Thyroid gland (tissue), 4 donors: Measurements from ENCODE around the gene FARP2. TPM values are rescaled to one million over a fixed set of nuclear protein-coding genes. Genes with fewer than 3 reads are reported as not detected.

Source experiments
- DNase-seq, 2 donors: peaks; one replicate each; pipeline ENCODE4 v3.0.0-alpha.2; 2019
- H3K27ac ChIP-seq, 3 donors: fragments of 200-600 bp; sonication (generic); 1 replicate in 2 of 3; 2 replicates in 1 of 3; pipeline ENCODE4 v1.5.1; 2016 to 2019; ENCODE audit warnings: mild to moderate bottlenecking in 1 of 3, moderate library complexity in 1 of 3
- H3K27me3 ChIP-seq: fragments of 200-600 bp; sonication (generic); one replicate; pipeline ENCODE4 v1.5.1; 2019
- H3K36me3 ChIP-seq, 2 donors: fragments of 200-600 bp; sonication (generic); one replicate each; pipeline ENCODE4 v1.5.1; 2016 to 2019
- H3K4me1 ChIP-seq, 2 donors: fragments of 200-600 bp; sonication (generic); one replicate each; pipeline ENCODE4 v1.5.1; 2017 to 2019
- H3K4me3 ChIP-seq, 3 donors: fragments of 200-600 bp; sonication (generic); replicated peaks in 1 of 3; 1 replicate in 2 of 3; 2 replicates in 1 of 3; pipeline ENCODE4 v1.5.1; 2016; ENCODE audit warnings: mild to moderate bottlenecking in 1 of 3
- H3K9me3 ChIP-seq: fragments of 200-600 bp; sonication (generic); one replicate; pipeline ENCODE4 v1.5.1; 2017
- POLR2A ChIP-seq, 2 donors: fragments of 450-650 bp; IDR thresholded peaks; one replicate each; pipeline ENCODE4 v1.6.1; 2017; ENCODE audit warnings: antibody characterized with exemption in 2 of 2, mild to moderate bottlenecking in 2 of 2, moderate library complexity in 1 of 2
- WGBS, 2 donors: methylation state at CpG; one replicate each; pipeline ENCODE4 v1.1.5; 2017; 5-methylcytosine and 5-hydroxymethylcytosine counted together
- intact Hi-C: fragments of 100-400 bp; cut with DNase I; formaldehyde crosslinking; loops from one replicate; pipeline ENCODE4 v1.15.1; 2023
- total RNA-seq, 4 donors: library from RNA; depleted of rRNA; stranded (reverse); fragments of >200 nt; gene quantifications; one replicate each; pipeline ENCODE4 v1.2.3, GENCODE V29; 2016
- TF ChIP-seq, protein P1 (sequence below), 6 experiments: fragments of 200-600 bp in 3 of 6; fragments of 450-650 bp in 3 of 6; sonication (generic) in 3 of 6; IDR thresholded peaks; one replicate each; pipeline ENCODE4 v1.5.1; 2016 to 2019; ENCODE audit warnings: antibody characterized with exemption in 6 of 6, mild to moderate bottlenecking in 2 of 6, inconsistent platforms in 1 of 6, moderate library complexity in 1 of 6

The FARP2 gene
- total RNA-seq, 4 donors from 2014 or later, result 16.9 to 24.1 (median 20.3) TPM

DNA sequence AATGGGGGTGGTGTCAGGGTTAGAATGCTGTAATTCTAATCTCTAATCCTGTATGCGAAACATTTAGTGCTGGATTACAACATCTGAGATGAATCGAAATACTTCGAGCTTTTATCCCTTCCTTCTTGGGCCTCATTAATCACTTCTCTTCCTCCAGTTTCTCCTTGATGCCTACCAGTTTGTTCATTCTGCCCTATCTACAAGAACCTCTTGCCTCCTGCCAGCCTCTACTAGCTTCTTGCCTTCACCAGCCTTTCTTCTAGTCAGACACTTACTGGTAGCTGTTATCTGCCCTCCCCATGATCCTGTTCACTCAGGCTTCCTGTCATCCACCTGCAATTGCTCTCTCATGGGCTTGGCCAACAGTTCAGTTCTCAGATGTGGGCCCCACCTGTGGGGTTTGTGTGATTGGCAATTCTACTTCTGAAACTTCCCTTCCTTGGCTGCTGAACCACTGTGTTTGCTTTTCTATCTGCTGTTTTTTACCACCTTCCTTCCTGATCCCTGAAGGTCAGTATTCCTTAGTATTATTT, 15.4 kb upstream of the FARP2 start:
- 85 to 97% methylated on average over 3 of the region's 3 CpGs for WGBS, 2 donors
- Histone ChIP-seq H3K36me3 (peaks cover 59 to 60% of the 10 kb centered on the region in 2 donors), H3K9me3 (no peaks in the 10 kb centered on the region), H3K27ac (no peak overlapping the region), H3K4me1 (peaks cover 0 to 6% of the 10 kb centered on the region in 2 donors), H3K27me3 (no peaks in the 10 kb centered on the region), H3K4me3 (no peak overlapping the region)
- no peak for TF ChIP-seq POLR2A (IDR thresholded peaks at IDR 0.05)
- TF ChIP-seq, protein P1, sequence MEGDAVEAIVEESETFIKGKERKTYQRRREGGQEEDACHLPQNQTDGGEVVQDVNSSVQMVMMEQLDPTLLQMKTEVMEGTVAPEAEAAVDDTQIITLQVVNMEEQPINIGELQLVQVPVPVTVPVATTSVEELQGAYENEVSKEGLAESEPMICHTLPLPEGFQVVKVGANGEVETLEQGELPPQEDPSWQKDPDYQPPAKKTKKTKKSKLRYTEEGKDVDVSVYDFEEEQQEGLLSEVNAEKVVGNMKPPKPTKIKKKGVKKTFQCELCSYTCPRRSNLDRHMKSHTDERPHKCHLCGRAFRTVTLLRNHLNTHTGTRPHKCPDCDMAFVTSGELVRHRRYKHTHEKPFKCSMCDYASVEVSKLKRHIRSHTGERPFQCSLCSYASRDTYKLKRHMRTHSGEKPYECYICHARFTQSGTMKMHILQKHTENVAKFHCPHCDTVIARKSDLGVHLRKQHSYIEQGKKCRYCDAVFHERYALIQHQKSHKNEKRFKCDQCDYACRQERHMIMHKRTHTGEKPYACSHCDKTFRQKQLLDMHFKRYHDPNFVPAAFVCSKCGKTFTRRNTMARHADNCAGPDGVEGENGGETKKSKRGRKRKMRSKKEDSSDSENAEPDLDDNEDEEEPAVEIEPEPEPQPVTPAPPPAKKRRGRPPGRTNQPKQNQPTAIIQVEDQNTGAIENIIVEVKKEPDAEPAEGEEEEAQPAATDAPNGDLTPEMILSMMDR (IDR thresholded peaks at IDR 0.05), result no peak
- DNase-seq, result no peak
- intact Hi-C loops, result no loop called here

DNA sequence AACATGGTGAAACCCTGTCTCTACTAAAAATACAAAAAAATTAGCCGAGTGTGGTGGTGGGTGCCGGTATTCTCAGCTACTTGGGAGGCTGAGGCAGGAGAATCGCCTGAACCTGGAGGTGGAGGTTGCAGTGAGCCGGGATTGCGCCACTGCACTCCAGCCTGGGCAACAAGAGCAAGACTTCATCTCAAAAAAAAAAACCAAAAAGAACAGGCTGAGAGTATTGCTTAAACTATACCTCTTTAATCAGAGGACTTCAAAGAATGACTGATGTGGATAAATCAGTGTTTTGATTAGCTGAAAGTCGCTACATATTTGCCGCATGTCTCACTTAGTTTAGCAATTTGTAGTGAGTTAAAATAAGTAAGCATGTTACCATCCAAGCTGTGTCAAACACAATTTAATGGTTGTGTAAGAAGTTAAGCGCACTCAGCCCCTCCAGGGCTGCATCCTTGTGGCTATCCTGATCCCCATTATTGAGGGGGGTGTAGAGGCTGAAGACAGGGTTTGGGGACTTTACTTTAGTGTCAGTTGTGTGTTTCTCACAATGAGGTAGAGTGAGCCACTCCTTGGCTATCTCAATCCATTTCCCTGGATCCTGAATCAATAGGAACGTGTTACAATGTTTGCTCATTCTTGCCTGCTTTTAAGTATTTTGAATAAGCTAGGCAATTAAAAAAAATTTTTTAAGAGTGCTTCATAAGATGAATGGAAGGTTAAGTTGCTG, 11.0 kb upstream of the FARP2 start:
- H3K9me3 ChIP-seq, result no peaks in the 10 kb centered on the region
- WGBS, 2 donors, result 92 to 97% methylated on average over 9 of the region's 9 CpGs
- intact Hi-C loops, result no loop called here
- peaks cover 77 to 84% of the 10 kb centered on the region in 2 donors for H3K36me3 ChIP-seq
- no peaks in the 10 kb centered on the region for H3K27me3 ChIP-seq
- DNase-seq, result no peak
- no peak for TF ChIP-seq POLR2A (IDR thresholded peaks at IDR 0.05)
- TF ChIP-seq, protein P1 (IDR thresholded peaks at IDR 0.05), result no peak
- no peak overlapping the region for H3K27ac ChIP-seq
- H3K4me1 ChIP-seq, result peaks cover 0 to 6% of the 10 kb centered on the region in 2 donors
- H3K4me3 ChIP-seq, result no peak overlapping the region

DNA sequence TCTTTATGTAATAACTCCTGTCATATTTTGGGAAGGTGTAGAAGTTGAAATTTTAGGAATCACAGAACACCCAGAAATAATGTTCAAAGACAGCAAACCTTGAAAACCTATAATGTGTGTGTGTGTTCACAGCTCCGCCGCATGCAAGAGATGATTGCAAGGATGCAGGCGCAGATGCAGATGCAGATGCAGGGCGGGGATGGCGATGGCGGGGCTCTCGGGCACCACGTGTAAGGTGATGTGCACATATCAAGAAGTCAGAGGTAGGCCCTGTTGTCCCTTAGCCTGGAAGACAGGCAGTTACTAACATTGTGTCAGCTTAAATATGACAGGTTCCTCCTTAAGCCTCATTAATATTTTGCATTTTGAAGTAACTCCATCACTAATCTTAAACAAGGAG, 6.1 kb upstream of the FARP2 start:
- Histone ChIP-seq H3K36me3 (peaks cover 70 to 87% of the 10 kb centered on the region in 2 donors), H3K4me3 (no peak overlapping the region), H3K4me1 (peaks cover 0 to under 1% of the 10 kb centered on the region in 2 donors), H3K9me3 (no peaks in the 10 kb centered on the region), H3K27me3 (no peaks in the 10 kb centered on the region), H3K27ac (no peak overlapping the region)
- intact Hi-C loops, result loop anchor here (5.0 to 10.0 kb wide), 3 partner anchors 33 to 355 kb away; partner anchors contain the start of genes HDLBP, ING5 and SEPTIN2
- 94 to 97% methylated on average over 8 of the region's 8 CpGs for WGBS, 2 donors
- no peak for DNase-seq
- TF ChIP-seq, protein P1 (IDR thresholded peaks at IDR 0.05), result no peak
- TF ChIP-seq POLR2A (IDR thresholded peaks at IDR 0.05), result no peak

DNA sequence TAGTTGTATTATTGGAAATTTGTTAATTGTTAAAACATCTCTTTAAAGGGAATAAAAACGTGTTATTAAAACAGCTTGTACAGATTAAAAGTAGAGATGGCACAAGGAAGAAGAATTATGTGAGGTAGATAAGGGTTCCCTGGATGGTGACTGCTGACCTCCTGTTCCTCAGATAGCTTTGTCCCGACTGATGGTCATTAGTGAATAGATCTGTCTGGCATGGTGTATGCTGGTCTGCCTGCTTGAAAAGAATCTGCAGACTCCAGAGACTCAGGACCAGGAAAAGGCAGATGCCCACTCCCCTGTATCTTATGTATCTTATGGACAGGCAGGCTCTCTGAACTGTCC, 5.6 kb upstream of the FARP2 start:
- Histone ChIP-seq H3K27ac (no peak overlapping the region), H3K27me3 (no peaks in the 10 kb centered on the region), H3K4me3 (no peak overlapping the region), H3K9me3 (no peaks in the 10 kb centered on the region), H3K36me3 (peaks cover 64 to 81% of the 10 kb centered on the region in 2 donors), H3K4me1 (peaks cover 0 to 3% of the 10 kb centered on the region in 2 donors)
- no peak for TF ChIP-seq POLR2A (IDR thresholded peaks at IDR 0.05)
- TF ChIP-seq, protein P1 (IDR thresholded peaks at IDR 0.05), result no peak
- 81 to 88% methylated on average over 2 of the region's 2 CpGs for WGBS, 2 donors
- DNase-seq, result no peak
- intact Hi-C loops, result loop anchor here (5.0 to 10.0 kb wide), 3 partner anchors 33 to 354 kb away; partner anchors contain the start of genes HDLBP, ING5 and SEPTIN2
